MM.1S (cell line): ENCODE data around the gene SV2B.

Experiments used
- DNase-seq: peaks from one replicate; pipeline ENCODE4 v3.0.0-alpha.2; 2015
- H2AFZ ChIP-seq: fragments of 300-600 bp; sonication (generic); 2 replicates; pipeline ENCODE4 v1.6.0; 2016; ENCODE audit warnings: antibody characterized with exemption, low read length
- H3F3A ChIP-seq: fragments of 300-600 bp; sonication (generic); 2 replicates; pipeline ENCODE4 v1.6.1; 2016; ENCODE audit warnings: mild to moderate bottlenecking, antibody characterized with exemption, low read length, moderate library complexity, mixed read lengths; ENCODE audit not compliant: insufficient read depth
- H3K27ac ChIP-seq: fragments of 300-600 bp; sonication (generic); 2 replicates; pipeline ENCODE4 v1.5.1; 2016; ENCODE audit warnings: mild to moderate bottlenecking, low read length
- H3K27me3 ChIP-seq: fragments of 300-600 bp; sonication (generic); replicated peaks from 2 replicates; pipeline ENCODE4 v1.6.0; 2016; ENCODE audit warnings: low read length; ENCODE audit not compliant: insufficient read depth
- H3K36me3 ChIP-seq: fragments of 300-600 bp; sonication (generic); replicated peaks from 2 replicates; pipeline ENCODE4 v1.6.1; 2016; ENCODE audit warnings: mild to moderate bottlenecking, low read length, mixed read lengths; ENCODE audit not compliant: insufficient read depth
- H3K4me1 ChIP-seq: fragments of 300-600 bp; sonication (generic); 2 replicates; pipeline ENCODE4 v1.6.1; 2016; ENCODE audit warnings: low read length, mixed read lengths
- H3K4me2 ChIP-seq: fragments of 300-600 bp; sonication (generic); 2 replicates; pipeline ENCODE4 v1.6.0; 2016; ENCODE audit warnings: low read depth, low read length
- H3K4me3 ChIP-seq: fragments of 300-600 bp; sonication (generic); 2 replicates; pipeline ENCODE4 v1.5.1; 2016; ENCODE audit warnings: low read length, mixed read lengths
- H3K79me2 ChIP-seq: fragments of 300-600 bp; sonication (generic); 2 replicates; pipeline ENCODE4 v1.6.1; 2016; ENCODE audit warnings: mixed run types, low read length, mixed read lengths
- H3K9ac ChIP-seq: fragments of 300-600 bp; sonication (generic); 2 replicates; pipeline ENCODE4 v1.6.1; 2016; ENCODE audit warnings: low read length, mixed read lengths
- H3K9me2 ChIP-seq: fragments of 300-600 bp; sonication (generic); replicated peaks from 2 replicates; pipeline ENCODE4 v1.6.1; 2016; ENCODE audit warnings: mild to moderate bottlenecking, low read length, mixed read lengths; ENCODE audit not compliant: insufficient read depth
- H3K9me3 ChIP-seq: fragments of 300-600 bp; sonication (generic); replicated peaks from 2 replicates; pipeline ENCODE4 v1.6.1; 2016; ENCODE audit warnings: mild to moderate bottlenecking, low read length, mixed read lengths; ENCODE audit not compliant: insufficient read depth
- H4K20me1 ChIP-seq: fragments of 300-600 bp; sonication (generic); 2 replicates; pipeline ENCODE4 v1.6.1; 2016; ENCODE audit warnings: mild to moderate bottlenecking, low read length, moderate library complexity, mixed read lengths; ENCODE audit not compliant: insufficient read depth
- CTCF ChIP-seq: fragments of 300-600 bp; sonication (generic); IDR thresholded peaks from 2 replicates; pipeline ENCODE4 v1.5.1; 2016; ENCODE audit warnings: antibody characterized with exemption, low read length, mixed read lengths
- EZH2 ChIP-seq: fragments of 300-600 bp; sonication (generic); optimal IDR thresholded peaks from 2 replicates; pipeline ENCODE3; 2017; ENCODE audit warnings: low read depth, mild to moderate bottlenecking, antibody characterized with exemption, low read length, mixed read lengths
- EZH2phosphoT487 ChIP-seq: fragments of 300-600 bp; sonication (generic); IDR thresholded peaks from 2 replicates; pipeline ENCODE4 v1.6.1; 2018; ENCODE audit warnings: antibody characterized with exemption, low read length

SV2B gene

GRCh38 chr15:91132079-91132478 lies 32.0 kb downstream of the SV2B start:
- Histone ChIP-seq H4K20me1 (no peaks in the 10 kb centered on the region), H3K4me2 (peak overlapping the region; percentile 39; the same call in 1 of the 2 replicates), H3K36me3 (no peaks in the 10 kb centered on the region)

GRCh38 chr15:91133511-91133910 lies 33.5 kb downstream of the SV2B start:
- Histone ChIP-seq H3K36me3 (no peaks in the 10 kb centered on the region), H3K4me1 (peaks cover 14% of the 10 kb centered on the region), H3K9ac (no peak overlapping the region), H3K4me3 (no peak overlapping the region), H3K27ac (no peak overlapping the region), H3K4me2 (no peak overlapping the region), H3K9me2 (no peaks in the 10 kb centered on the region), H4K20me1 (no peaks in the 10 kb centered on the region), H3K79me2 (no peaks in the 10 kb centered on the region), H3F3A (0 out of 2 replicates have a peak, but pooled peaks cover 16% of the 10 kb centered on the region), H2AFZ (no peak overlapping the region), H3K9me3 (no peaks in the 10 kb centered on the region), H3K27me3 (no peaks in the 10 kb centered on the region)
- TF ChIP-seq CTCF (no peak), EZH2phosphoT487 (no peak), EZH2 (no peak)
- DNase-seq: no peak

More at GRCh38 chr15:91132079-91132478, 32.0 kb downstream of the SV2B start:
- no peaks in the 10 kb centered on the region for H3K79me2 ChIP-seq
- no peak for TF ChIP-seq EZH2
- TF ChIP-seq EZH2phosphoT487: no peak
- TF ChIP-seq CTCF: no peak
- peak overlapping the region; percentile 41; the same call in 1 of the 2 replicates for H3K27ac ChIP-seq
- peaks cover 14% of the 10 kb centered on the region for H3K4me1 ChIP-seq
- peak; percentile 87 for DNase-seq
- 0 out of 2 replicates have a peak overlapping the region, but pooled peaks have one; percentile 42 for H2AFZ ChIP-seq
- no peak overlapping the region for H3K9ac ChIP-seq
- no peak overlapping the region for H3K4me3 ChIP-seq
- H3K9me3 ChIP-seq: no peaks in the 10 kb centered on the region
- H3K27me3 ChIP-seq: no peaks in the 10 kb centered on the region
- H3K9me2 ChIP-seq: no peaks in the 10 kb centered on the region
- 0 out of 2 replicates have a peak, but pooled peaks cover 16% of the 10 kb centered on the region for H3F3A ChIP-seq

GRCh38 chr15:91135201-91136130 lies 35.4 kb downstream of the SV2B start:
- Histone ChIP-seq H3K4me2 (peak overlapping the region; percentile 40), H3K27me3 (no peaks in the 10 kb centered on the region), H2AFZ (peak overlapping the region; percentile 47), H3F3A (0 out of 2 replicates have a peak, but pooled peaks cover 16% of the 10 kb centered on the region), H3K9me3 (no peaks in the 10 kb centered on the region), H3K9ac (no peak overlapping the region), H3K36me3 (no peaks in the 10 kb centered on the region), H3K27ac (peak overlapping the region; percentile 16; the same call in 1 of the 2 replicates), H3K4me1 (peaks cover 14% of the 10 kb centered on the region), H3K79me2 (no peaks in the 10 kb centered on the region), H3K4me3 (no peak overlapping the region), H3K9me2 (no peaks in the 10 kb centered on the region), H4K20me1 (no peaks in the 10 kb centered on the region)
- TF ChIP-seq EZH2phosphoT487 (no peak), CTCF (no peak), EZH2 (no peak)
- DNase-seq: peak; percentile 58
